Esophagus squamous epithelium (tissue), 4 donors: ENCODE results near the gene FGF14.

Experiments used
- CTCF ChIP-seq, 6 experiments: fragments of 450-650 bp in 4 of 6; fragments of 200-600 bp in 2 of 6; sonication (generic) in 2 of 6; IDR thresholded peaks; one replicate each; pipeline ENCODE4 v1.5.1; 2016 to 2019; ENCODE audit warnings: antibody characterized with exemption in 6 of 6, mild to moderate bottlenecking in 4 of 6, moderate library complexity in 4 of 6
- POLR2A ChIP-seq, 4 donors: fragments of 450-650 bp; IDR thresholded peaks; one replicate each; pipeline ENCODE4 v1.6.1; 2017; ENCODE audit warnings: antibody characterized with exemption in 4 of 4, mild to moderate bottlenecking in 4 of 4, moderate library complexity in 3 of 4

DNA sequence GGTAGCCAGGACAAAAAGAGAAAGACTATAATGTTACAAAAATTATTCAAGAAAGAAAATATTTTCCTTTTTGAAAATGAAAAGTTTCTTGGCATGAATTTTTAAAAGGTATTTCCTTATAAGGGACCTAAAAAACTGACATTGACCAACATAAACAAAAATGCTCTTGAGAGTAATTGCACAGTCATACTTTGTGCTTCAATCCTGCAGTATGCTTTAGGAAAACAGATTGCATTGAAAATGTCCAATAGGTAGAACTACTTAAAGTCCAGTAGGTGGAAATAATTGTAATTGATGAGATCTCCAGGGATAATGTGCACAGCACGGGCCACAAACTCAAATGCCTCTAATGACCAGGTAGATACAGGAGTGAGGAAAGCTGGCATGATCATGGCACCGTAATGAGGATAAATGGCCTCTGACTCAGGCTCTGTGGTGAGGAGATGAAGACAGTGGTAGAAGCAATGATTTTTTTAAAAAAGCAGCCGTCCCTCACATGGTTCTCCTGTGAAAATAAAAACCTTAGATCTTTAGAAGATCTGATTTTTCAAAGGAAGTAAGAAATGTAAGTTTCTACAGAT, 671.3 kb downstream of the FGF14 start:
- no peak for TF ChIP-seq CTCF (IDR thresholded peaks at IDR 0.05)
- TF ChIP-seq POLR2A (IDR thresholded peaks at IDR 0.05), result no peak
